B cell (primary cell): ENCODE results near the gene OR52E6. TPM values are rescaled to one million over a fixed set of nuclear protein-coding genes. Genes with fewer than 3 reads are reported as not detected.

ENCODE experiments used
- ATAC-seq: fragments of 200-7000 bp; cut with Tn5 transposase; one replicate; pipeline ENCODE4 v1.10.0; 2021; ENCODE audit warnings: low read depth, mild to moderate bottlenecking, moderate number of reproducible peaks, moderate library complexity
- CTCF ChIA-PET: fragments of 350-600 bp; sonication (Branson Sonifier 250); formaldehyde crosslinking; loops from one replicate; lab custom pipeline; 2021; ENCODE audit warnings: antibody characterized with exemption, inconsistent platforms; lab: Charles Lee
- POLR2A ChIA-PET: fragments of 350-600 bp; sonication (Branson Sonifier 250); formaldehyde crosslinking; loops from one replicate; lab custom pipeline; 2021; ENCODE audit warnings: antibody characterized with exemption; lab: Charles Lee
- DNase-seq: peaks from one replicate; pipeline ENCODE4 v3.0.0; 2013
- H2AFZ ChIP-seq: 2 replicates; pipeline ENCODE4 v1.6.1; 2012; ENCODE audit warnings: mild to moderate bottlenecking, low read depth, low read length; ENCODE audit not compliant: insufficient read depth, poor library complexity, severe bottlenecking
- H3K27ac ChIP-seq, 2 donors: 1 replicate in 1 of 2; 2 replicates in 1 of 2; pipeline ENCODE4 v1.5.1; 2012 to 2013; ENCODE audit warnings: low read length in 2 of 2, mild to moderate bottlenecking in 2 of 2, moderate library complexity in 1 of 2
- H3K27me3 ChIP-seq, 4 experiments: fragments of 200-600 bp in 1 of 4; sonication (generic) in 1 of 4; replicated peaks in 1 of 4; 1 replicate in 2 of 4; 2 replicates in 2 of 4; pipeline versions ENCODE4 v1.6.1 to v1.7.0; 2013 to 2016; ENCODE audit warnings: low read length in 3 of 4, mild to moderate bottlenecking in 2 of 4, mixed read lengths in 1 of 4, moderate library complexity in 1 of 4; ENCODE audit not compliant: insufficient read depth in 4 of 4, control insufficient read depth in 3 of 4; ENCODE audit errors: control extremely low read depth in 1 of 4
- H3K36me3 ChIP-seq, 2 experiments: replicated peaks in 1 of 2; 1 replicate in 1 of 2; 2 replicates in 1 of 2; pipeline versions ENCODE4 v1.6.1 to v1.7.1; 2013; ENCODE audit warnings: low read length in 1 of 2; ENCODE audit not compliant: insufficient read depth in 2 of 2, control insufficient read depth in 1 of 2; ENCODE audit errors: control extremely low read depth in 1 of 2, extremely low read depth in 1 of 2
- H3K4me1 ChIP-seq, 2 donors: fragments of 200-600 bp in 1 of 2; sonication (generic) in 1 of 2; 1 replicate in 1 of 2; 2 replicates in 1 of 2; pipeline versions ENCODE4 v1.5.1 to v1.6.1; 2013 to 2017; ENCODE audit warnings: low read length in 2 of 2; ENCODE audit not compliant: control insufficient read depth in 2 of 2, insufficient read depth in 2 of 2
- H3K4me2 ChIP-seq: replicated peaks from 2 replicates; pipeline ENCODE3; 2012; ENCODE audit warnings: mild to moderate bottlenecking, low read depth, low read length; ENCODE audit not compliant: poor library complexity, severe bottlenecking
- H3K4me3 ChIP-seq, 5 experiments: fragments of 200-600 bp in 1 of 5; sonication (generic) in 1 of 5; 1 replicate in 3 of 5; 2 replicates in 2 of 5; pipeline versions ENCODE4 v1.5.1 to v1.7.0; 2011 to 2016; ENCODE audit warnings: low read length in 4 of 5, mild to moderate bottlenecking in 4 of 5, low read depth in 2 of 5, control low read depth in 1 of 5, moderate library complexity in 1 of 5; ENCODE audit not compliant: insufficient read depth in 1 of 5; ENCODE audit errors: control extremely low read depth in 1 of 5, extremely low read depth in 1 of 5
- H3K79me2 ChIP-seq: fragments of 200-600 bp; sonication (generic); one replicate; pipeline ENCODE4 v1.6.0; 2016; ENCODE audit warnings: low read length; ENCODE audit not compliant: control insufficient read depth, insufficient read depth
- H3K9ac ChIP-seq: fragments of 200-600 bp; sonication (generic); 2 replicates; pipeline ENCODE4 v1.6.1; 2017; ENCODE audit warnings: mild to moderate bottlenecking, low read length, moderate library complexity
- H3K9me3 ChIP-seq, 3 donors: one replicate each; pipeline versions ENCODE4 v1.6.1 to v1.7.1; 2013; ENCODE audit warnings: low read length in 2 of 3; ENCODE audit not compliant: control insufficient read depth in 2 of 3, insufficient read depth in 1 of 3; ENCODE audit errors: control extremely low read depth in 1 of 3
- H4K20me1 ChIP-seq: 2 replicates; pipeline ENCODE4 v1.6.0; 2012; ENCODE audit warnings: mild to moderate bottlenecking, low read length; ENCODE audit not compliant: insufficient read depth, control insufficient read depth, poor library complexity, severe bottlenecking
- H3K27ac Mint-ChIP-seq: one replicate; pipeline ENCODE4 v1.8.0; 2021; ENCODE audit warnings: mixed read lengths
- H3K27me3 Mint-ChIP-seq: one replicate; pipeline ENCODE4 v1.8.0; 2021; ENCODE audit warnings: mixed read lengths
- H3K4me1 Mint-ChIP-seq: one replicate; pipeline ENCODE4 v1.8.0; 2021; ENCODE audit warnings: mixed read lengths
- H3K4me3 Mint-ChIP-seq: one replicate; pipeline ENCODE4 v1.8.0; 2021; ENCODE audit warnings: mixed read lengths
- H3K9me3 Mint-ChIP-seq: one replicate; pipeline ENCODE4 v1.8.0; 2022; ENCODE audit warnings: mixed read lengths; ENCODE audit not compliant: insufficient read depth
- CTCF ChIP-seq: fragments of 200-600 bp; IDR thresholded peaks from one replicate; pipeline ENCODE4 v1.8.0; 2022; ENCODE audit warnings: antibody characterized with exemption, mild to moderate bottlenecking
- EZH2 ChIP-seq: IDR thresholded peaks from 2 replicates; pipeline ENCODE4 v1.6.1; 2012; ENCODE audit warnings: borderline replicate concordance, low read depth, mild to moderate bottlenecking, moderate library complexity, low read length; ENCODE audit not compliant: insufficient read depth, poor library complexity, severe bottlenecking
- WGBS: methylation state at CpG from one replicate; pipeline ENCODE4 v1.1.5; 2013; ENCODE audit warnings: missing lambda C conversion rate; ENCODE audit not compliant: insufficient coverage; 5-methylcytosine and 5-hydroxymethylcytosine counted together
- intact Hi-C: fragments of 100-400 bp; cut with micrococcal nuclease; formaldehyde crosslinking; loops from one replicate; pipeline ENCODE4 v1.10.0; 2022
- polyA plus RNA-seq: library from polyadenylated mRNA; depleted of rRNA; stranded (reverse); fragments of >200 nt; gene quantifications from 2 replicates; pipeline ENCODE4 v1.2.3, GENCODE V29; 2012
- total RNA-seq, 2 donors: library from RNA; stranded (reverse); fragments of 120-200 nt in 1 of 2; gene quantifications; 1 replicate in 1 of 2; 2 replicates in 1 of 2; pipeline versions ENCODE4 v1.2.3 to v1.2.4, GENCODE V29; 2013 to 2022

OR52E6 gene
- total and polyA plus RNA-seq, 2 donors (not counting 1 experiment from before 2014, with no cell fraction given): not detected

GRCh38 chr11:5847711-5848110 is 6.0 kb upstream of the OR52E6 start:
- no peak overlapping the region for H3K9ac ChIP-seq
- intact Hi-C loops: no loop called here
- CTCF ChIA-PET: interaction anchor here (0.7 kb wide), 1 partner anchor 594 kb away, joined by 3 read pairs; no protein-coding TSS in a partner anchor

GRCh38 chr11:5846701-5847100 is 5.0 kb upstream of the OR52E6 start:
- H3K9me3 ChIP-seq: no peaks in the 10 kb centered on the region
- no peak overlapping the region for H3K4me3 ChIP-seq
- H3K4me1 ChIP-seq: no peaks in the 10 kb centered on the region
- H3K79me2 ChIP-seq: no peaks in the 10 kb centered on the region
- 29% methylated on average over 1 of the region's 1 CpG for WGBS
- POLR2A ChIA-PET: no interaction called here
- H3K4me3 Mint-ChIP-seq: no peak overlapping the region
- no peaks in the 10 kb centered on the region for H3K27me3 ChIP-seq
- no peak overlapping the region for H3K9ac ChIP-seq
- H3K36me3 ChIP-seq: no peaks in the 10 kb centered on the region
- no peaks in the 10 kb centered on the region for H3K9me3 Mint-ChIP-seq
- no peak overlapping the region for H3K4me2 ChIP-seq
- no peak overlapping the region for H3K27ac ChIP-seq
- H3K27ac Mint-ChIP-seq: no peak overlapping the region
- TF ChIP-seq CTCF (no peak), EZH2 (no peak)
- ATAC-seq (no peak), DNase-seq (no peak)
- H3K27me3 Mint-ChIP-seq: peaks cover 3% of the 10 kb centered on the region
- intact Hi-C loops: no loop called here
- no peaks in the 10 kb centered on the region for H4K20me1 ChIP-seq
- H2AFZ ChIP-seq: no peak overlapping the region
- no peaks in the 10 kb centered on the region for H3K4me1 Mint-ChIP-seq
- CTCF ChIA-PET: no interaction called here

More at GRCh38 chr11:5847711-5848110, 6.0 kb upstream of the OR52E6 start:
- no peak overlapping the region for H3K27ac Mint-ChIP-seq
- Histone ChIP-seq H3K79me2 (no peaks in the 10 kb centered on the region), H3K36me3 (no peaks in the 10 kb centered on the region), H3K27me3 (no peaks in the 10 kb centered on the region), H3K4me2 (no peak overlapping the region), H2AFZ (no peak overlapping the region), H4K20me1 (no peaks in the 10 kb centered on the region), H3K27ac (no peak overlapping the region), H3K4me1 (no peaks in the 10 kb centered on the region), H3K4me3 (no peak overlapping the region), H3K9me3 (no peaks in the 10 kb centered on the region)
- no peaks in the 10 kb centered on the region for H3K4me1 Mint-ChIP-seq
- ATAC-seq (no peak), DNase-seq (no peak)
- no peak overlapping the region for H3K4me3 Mint-ChIP-seq
- peaks cover 3% of the 10 kb centered on the region for H3K27me3 Mint-ChIP-seq
- H3K9me3 Mint-ChIP-seq: no peaks in the 10 kb centered on the region
- TF ChIP-seq CTCF (no peak), EZH2 (no peak)
- POLR2A ChIA-PET: no interaction called here
